OCI-LY1 (cell line): ENCODE data around the gene TARBP2.

Source experiments
- H2AFZ ChIP-seq: fragments of 200-600 bp; sonication (generic), shearing (Covaris generic); 2 replicates; pipeline ENCODE4 v1.6.0; 2014; ENCODE audit warnings: antibody characterized with exemption, mild to moderate bottlenecking, low read length
- H3F3A ChIP-seq: fragments of 200-600 bp; sonication (generic), shearing (Covaris generic); 2 replicates; pipeline ENCODE4 v1.6.0; 2014; ENCODE audit warnings: mild to moderate bottlenecking, antibody characterized with exemption, low read length, moderate library complexity; ENCODE audit not compliant: insufficient read depth
- H3K27ac ChIP-seq: fragments of 200-600 bp; sonication (generic); 2 replicates; pipeline ENCODE4 v1.5.1; 2014; ENCODE audit warnings: low read length, mixed run types, mild to moderate bottlenecking, low read depth; ENCODE audit not compliant: poor library complexity, severe bottlenecking
- H3K27me3 ChIP-seq: fragments of 200-600 bp; sonication (generic); 2 replicates; pipeline ENCODE4 v1.6.0; 2014; ENCODE audit warnings: antibody characterized with exemption, mild to moderate bottlenecking, low read length, moderate library complexity; ENCODE audit not compliant: insufficient read depth
- H3K36me3 ChIP-seq: fragments of 200-600 bp; sonication (generic); 2 replicates; pipeline ENCODE4 v1.6.1; 2014; ENCODE audit warnings: mild to moderate bottlenecking, antibody characterized with exemption, low read length, moderate library complexity, mixed read lengths; ENCODE audit not compliant: insufficient read depth
- H3K4me1 ChIP-seq: fragments of 200-600 bp; sonication (generic); 2 replicates; pipeline ENCODE4 v1.5.1; 2014; ENCODE audit warnings: mild to moderate bottlenecking, low read length, moderate library complexity; ENCODE audit not compliant: insufficient read depth, severe bottlenecking
- H3K4me2 ChIP-seq: fragments of 200-600 bp; sonication (generic), shearing (Covaris generic); 2 replicates; pipeline ENCODE4 v1.6.1; 2014; ENCODE audit warnings: low read length
- H3K4me3 ChIP-seq: fragments of 200-600 bp; sonication (generic); 2 replicates; pipeline ENCODE4 v1.5.1; 2014; ENCODE audit warnings: low read length, low read depth, mild to moderate bottlenecking, mixed read lengths; ENCODE audit not compliant: poor library complexity, severe bottlenecking
- H3K79me2 ChIP-seq: fragments of 200-600 bp; shearing (Covaris generic); 2 replicates; pipeline ENCODE4 v1.6.1; 2016; ENCODE audit warnings: mixed run types, low read length, mixed read lengths; ENCODE audit not compliant: insufficient read depth
- H3K9ac ChIP-seq: fragments of 200-600 bp; sonication (generic), shearing (Covaris generic); 2 replicates; pipeline ENCODE4 v1.6.1; 2014; ENCODE audit warnings: mild to moderate bottlenecking, low read length, mixed read lengths
- H3K9me2 ChIP-seq: fragments of 200-600 bp; sonication (generic), shearing (Covaris generic); 2 replicates; pipeline ENCODE4 v1.6.1; 2014; ENCODE audit warnings: low read depth, mild to moderate bottlenecking, low read length, mixed read lengths
- H3K9me3 ChIP-seq: fragments of 200-600 bp; shearing (Covaris generic); 2 replicates; pipeline ENCODE4 v1.6.1; 2014; ENCODE audit warnings: low read length, mixed read lengths
- H4K20me1 ChIP-seq: fragments of 200-600 bp; sonication (generic), shearing (Covaris generic); 2 replicates; pipeline ENCODE4 v1.6.0; 2016; ENCODE audit warnings: mild to moderate bottlenecking, low read length; ENCODE audit not compliant: insufficient read depth
- EZH2 ChIP-seq: fragments of 200-600 bp; sonication (generic), shearing (Covaris generic); IDR thresholded peaks from 2 replicates; pipeline ENCODE4 v1.8.0; 2017; ENCODE audit warnings: borderline replicate concordance, mixed run types, mild to moderate bottlenecking, antibody characterized with exemption, low read length, moderate library complexity, mixed read lengths
- TF ChIP-seq, protein P1 (sequence below): fragments of 200-600 bp; sonication (generic), shearing (Covaris generic); IDR thresholded peaks from 2 replicates; pipeline ENCODE4 v1.5.1; 2017; ENCODE audit warnings: mild to moderate bottlenecking, antibody characterized with exemption, low read length, moderate library complexity, mixed read lengths

The TARBP2 gene

DNA sequence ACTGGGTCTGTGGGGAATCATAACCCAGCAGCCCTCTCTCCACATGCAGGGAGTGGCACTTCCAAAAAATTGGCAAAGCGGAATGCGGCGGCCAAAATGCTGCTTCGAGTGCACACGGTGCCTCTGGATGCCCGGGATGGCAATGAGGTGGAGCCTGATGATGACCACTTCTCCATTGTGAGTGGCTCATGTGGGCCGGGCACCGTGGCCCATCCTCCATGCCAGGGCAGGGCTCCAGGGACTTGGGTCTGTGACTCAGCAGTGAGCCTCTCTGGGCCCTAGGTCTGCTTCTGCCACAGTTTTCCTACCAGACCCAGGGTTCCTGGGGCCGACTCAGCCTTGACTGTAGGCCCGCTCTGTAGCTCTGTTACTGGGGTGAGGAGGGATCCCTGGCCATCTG, 4.0 kb downstream of the TARBP2 start:
- H3K9me3 ChIP-seq, result no peaks in the 10 kb centered on the region
- peaks cover 33% of the 10 kb centered on the region; the same call in 1 of the 2 replicates for H3K36me3 ChIP-seq
- TF ChIP-seq EZH2, result no peak
- TF ChIP-seq, protein P1, sequence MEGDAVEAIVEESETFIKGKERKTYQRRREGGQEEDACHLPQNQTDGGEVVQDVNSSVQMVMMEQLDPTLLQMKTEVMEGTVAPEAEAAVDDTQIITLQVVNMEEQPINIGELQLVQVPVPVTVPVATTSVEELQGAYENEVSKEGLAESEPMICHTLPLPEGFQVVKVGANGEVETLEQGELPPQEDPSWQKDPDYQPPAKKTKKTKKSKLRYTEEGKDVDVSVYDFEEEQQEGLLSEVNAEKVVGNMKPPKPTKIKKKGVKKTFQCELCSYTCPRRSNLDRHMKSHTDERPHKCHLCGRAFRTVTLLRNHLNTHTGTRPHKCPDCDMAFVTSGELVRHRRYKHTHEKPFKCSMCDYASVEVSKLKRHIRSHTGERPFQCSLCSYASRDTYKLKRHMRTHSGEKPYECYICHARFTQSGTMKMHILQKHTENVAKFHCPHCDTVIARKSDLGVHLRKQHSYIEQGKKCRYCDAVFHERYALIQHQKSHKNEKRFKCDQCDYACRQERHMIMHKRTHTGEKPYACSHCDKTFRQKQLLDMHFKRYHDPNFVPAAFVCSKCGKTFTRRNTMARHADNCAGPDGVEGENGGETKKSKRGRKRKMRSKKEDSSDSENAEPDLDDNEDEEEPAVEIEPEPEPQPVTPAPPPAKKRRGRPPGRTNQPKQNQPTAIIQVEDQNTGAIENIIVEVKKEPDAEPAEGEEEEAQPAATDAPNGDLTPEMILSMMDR, result no peak
- no peak overlapping the region for H3K27ac ChIP-seq
- H3K79me2 ChIP-seq, result peaks cover 7% of the 10 kb centered on the region; the same call in 1 of the 2 replicates
- no peak overlapping the region for H3K4me3 ChIP-seq
- peaks cover 19% of the 10 kb centered on the region for H3K4me1 ChIP-seq
- H3K9ac ChIP-seq, result no peak overlapping the region
- H3K9me2 ChIP-seq, result no peaks in the 10 kb centered on the region
- H3K27me3 ChIP-seq, result no peaks in the 10 kb centered on the region
- H4K20me1 ChIP-seq, result no peaks in the 10 kb centered on the region
- H3F3A ChIP-seq, result no peaks in the 10 kb centered on the region
- no peak overlapping the region for H2AFZ ChIP-seq
- H3K4me2 ChIP-seq, result no peak overlapping the region

DNA sequence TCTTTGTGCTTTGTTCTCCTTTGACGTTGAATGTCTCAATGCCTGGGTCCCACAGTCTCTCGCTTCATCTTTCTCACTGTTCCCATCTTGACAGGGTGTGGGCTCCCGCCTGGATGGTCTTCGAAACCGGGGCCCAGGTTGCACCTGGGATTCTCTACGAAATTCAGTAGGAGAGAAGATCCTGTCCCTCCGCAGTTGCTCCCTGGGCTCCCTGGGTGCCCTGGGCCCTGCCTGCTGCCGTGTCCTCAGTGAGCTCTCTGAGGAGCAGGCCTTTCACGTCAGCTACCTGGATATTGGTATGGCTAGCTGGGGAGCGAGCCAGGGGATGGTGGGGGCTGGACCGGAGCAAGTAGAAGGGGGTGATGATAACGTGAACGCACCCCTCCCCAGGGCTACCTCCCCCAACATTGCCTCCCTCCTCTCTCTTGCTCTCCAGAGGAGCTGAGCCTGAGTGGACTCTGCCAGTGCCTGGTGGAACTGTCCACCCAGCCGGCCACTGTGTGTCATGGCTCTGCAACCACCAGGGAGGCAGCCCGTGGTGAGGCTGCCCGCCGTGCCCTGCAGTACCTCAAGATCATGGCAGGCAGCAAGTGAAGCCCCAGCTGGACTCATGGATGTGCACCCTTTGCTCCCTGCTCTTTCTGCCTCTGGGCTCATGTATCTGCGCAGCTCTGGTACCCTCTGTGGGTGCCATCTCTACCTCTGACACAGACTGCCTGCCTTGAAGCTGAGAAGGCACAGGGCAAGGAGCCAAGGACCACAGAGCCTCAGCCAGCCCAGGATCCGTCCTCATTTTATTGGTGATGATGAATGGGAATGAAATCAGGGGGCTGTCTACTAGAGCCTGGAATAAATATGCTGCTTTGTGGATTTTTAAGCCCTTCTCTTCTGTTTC, 4.7 kb downstream of the TARBP2 start:
- no peaks in the 10 kb centered on the region for H4K20me1 ChIP-seq
- no peak for TF ChIP-seq EZH2
- TF ChIP-seq, protein P1, result no peak
- H3K4me2 ChIP-seq, result no peak overlapping the region
- peaks cover 38% of the 10 kb centered on the region; the same call in 1 of the 2 replicates for H3K36me3 ChIP-seq
- H3K4me3 ChIP-seq, result no peak overlapping the region
- peaks cover 15% of the 10 kb centered on the region for H3K4me1 ChIP-seq
- H2AFZ ChIP-seq, result no peak overlapping the region
- H3K9ac ChIP-seq, result no peak overlapping the region
- no peaks in the 10 kb centered on the region for H3F3A ChIP-seq
- H3K27me3 ChIP-seq, result no peaks in the 10 kb centered on the region
- H3K27ac ChIP-seq, result no peak overlapping the region
- peaks cover 7% of the 10 kb centered on the region; the same call in 1 of the 2 replicates for H3K79me2 ChIP-seq
- H3K9me3 ChIP-seq, result no peaks in the 10 kb centered on the region
- no peaks in the 10 kb centered on the region for H3K9me2 ChIP-seq

DNA sequence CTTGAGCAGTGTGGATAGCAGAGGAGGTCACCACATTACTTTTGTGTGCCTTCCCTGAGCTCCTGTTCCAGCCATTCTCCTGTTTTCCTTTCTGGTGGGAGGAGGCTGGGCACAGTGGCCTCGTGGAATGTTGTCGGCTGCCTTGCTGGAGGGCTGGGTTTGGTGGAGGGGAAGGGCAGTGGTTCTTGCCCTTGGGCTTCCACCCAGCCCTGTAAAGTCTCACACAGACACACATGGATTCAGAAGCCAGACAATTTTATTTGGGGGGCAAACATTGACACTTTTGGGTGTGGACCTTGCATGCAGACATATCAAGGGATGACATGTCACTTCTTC, 5.3 kb downstream of the TARBP2 start:
- Histone ChIP-seq H3K27ac (no peak overlapping the region), H2AFZ (no peak overlapping the region), H3K4me3 (no peak overlapping the region), H3F3A (no peaks in the 10 kb centered on the region), H3K4me1 (peaks cover 15% of the 10 kb centered on the region), H4K20me1 (no peaks in the 10 kb centered on the region), H3K36me3 (peaks cover 40% of the 10 kb centered on the region; the same call in 1 of the 2 replicates), H3K9me2 (no peaks in the 10 kb centered on the region), H3K79me2 (peaks cover 7% of the 10 kb centered on the region; the same call in 1 of the 2 replicates), H3K9me3 (no peaks in the 10 kb centered on the region), H3K9ac (no peak overlapping the region), H3K4me2 (no peak overlapping the region), H3K27me3 (no peaks in the 10 kb centered on the region)
- TF ChIP-seq, protein P1, result no peak
- no peak for TF ChIP-seq EZH2
